Neural cell (in vitro differentiated cells): ENCODE measurements around the gene COASY.

ENCODE experiments used
- EZH2 ChIP-seq: fragments of 200-600, 300-800 bp; shearing (Covaris generic), sonication (generic); IDR thresholded peaks from 2 replicates; pipeline ENCODE4 v1.6.1; 2014; ENCODE audit warnings: antibody characterized with exemption, low read length, borderline replicate concordance, mild to moderate bottlenecking; ENCODE audit not compliant: insufficient read depth, poor library complexity, severe bottlenecking
- SMC3 ChIP-seq: fragments of 450-650 bp; conservative IDR thresholded peaks from 2 replicates; pipeline ENCODE4 v1.6.1; 2014; ENCODE audit warnings: antibody characterized with exemption, mild to moderate bottlenecking, moderate library complexity; ENCODE audit not compliant: poor library complexity
- TF ChIP-seq, protein P1 (sequence below): fragments of 450-650 bp; IDR thresholded peaks from 2 replicates; pipeline ENCODE4 v1.5.1; 2014; ENCODE audit warnings: antibody characterized with exemption, mild to moderate bottlenecking, moderate library complexity; ENCODE audit not compliant: poor library complexity, severe bottlenecking

DNA sequence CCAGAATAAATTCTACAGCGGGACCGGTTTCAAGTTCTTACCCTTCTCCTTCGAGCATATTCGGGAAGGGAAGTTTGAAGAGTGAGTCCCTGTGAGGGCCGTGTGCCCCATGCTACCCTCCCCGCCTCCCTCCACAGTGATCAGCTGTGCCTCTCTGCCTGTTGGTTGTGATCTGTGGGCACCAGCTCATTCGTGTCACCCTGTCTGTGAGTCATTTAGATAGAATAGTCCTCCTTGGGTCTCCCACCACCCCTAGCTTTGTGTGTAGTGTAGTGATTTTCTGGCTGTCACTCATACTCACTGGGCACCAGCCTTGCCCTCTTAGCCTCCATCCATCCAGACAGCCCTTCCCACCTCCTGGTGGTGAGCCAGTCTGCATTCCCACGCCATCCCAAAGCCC lies 40.9 kb upstream of the COASY start:
- TF ChIP-seq EZH2 (no peak), SMC3 (no peak)
- TF ChIP-seq, protein P1, sequence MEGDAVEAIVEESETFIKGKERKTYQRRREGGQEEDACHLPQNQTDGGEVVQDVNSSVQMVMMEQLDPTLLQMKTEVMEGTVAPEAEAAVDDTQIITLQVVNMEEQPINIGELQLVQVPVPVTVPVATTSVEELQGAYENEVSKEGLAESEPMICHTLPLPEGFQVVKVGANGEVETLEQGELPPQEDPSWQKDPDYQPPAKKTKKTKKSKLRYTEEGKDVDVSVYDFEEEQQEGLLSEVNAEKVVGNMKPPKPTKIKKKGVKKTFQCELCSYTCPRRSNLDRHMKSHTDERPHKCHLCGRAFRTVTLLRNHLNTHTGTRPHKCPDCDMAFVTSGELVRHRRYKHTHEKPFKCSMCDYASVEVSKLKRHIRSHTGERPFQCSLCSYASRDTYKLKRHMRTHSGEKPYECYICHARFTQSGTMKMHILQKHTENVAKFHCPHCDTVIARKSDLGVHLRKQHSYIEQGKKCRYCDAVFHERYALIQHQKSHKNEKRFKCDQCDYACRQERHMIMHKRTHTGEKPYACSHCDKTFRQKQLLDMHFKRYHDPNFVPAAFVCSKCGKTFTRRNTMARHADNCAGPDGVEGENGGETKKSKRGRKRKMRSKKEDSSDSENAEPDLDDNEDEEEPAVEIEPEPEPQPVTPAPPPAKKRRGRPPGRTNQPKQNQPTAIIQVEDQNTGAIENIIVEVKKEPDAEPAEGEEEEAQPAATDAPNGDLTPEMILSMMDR, result no peak
